Left ventricle myocardium inferior (tissue), 1 donor: ENCODE results near the gene DYRK2. TPM values are rescaled to one million over a fixed set of nuclear protein-coding genes. Genes with fewer than 3 reads are reported as not detected.

Experiments used
- DNase-seq: peaks from one replicate; pipeline ENCODE4 v3.0.0-alpha.2; 2020
- H3K27ac ChIP-seq: fragments of 200-600 bp; replicated peaks from 2 replicates; pipeline ENCODE4 v1.8.0; 2021
- H3K27me3 ChIP-seq: fragments of 200-600 bp; 2 replicates; pipeline ENCODE4 v1.8.0; 2021; ENCODE audit warnings: low read depth
- H3K36me3 ChIP-seq: fragments of 200-600 bp; 2 replicates; pipeline ENCODE4 v1.8.0; 2021
- H3K4me1 ChIP-seq: fragments of 200-600 bp; 2 replicates; pipeline ENCODE4 v1.8.0; 2021
- H3K4me3 ChIP-seq: fragments of 200-600 bp; 2 replicates; pipeline ENCODE4 v1.8.0; 2021; ENCODE audit warnings: mild to moderate bottlenecking, moderate library complexity
- H3K9me3 ChIP-seq: fragments of 200-600 bp; replicated peaks from 2 replicates; pipeline ENCODE4 v1.8.0; 2021
- intact Hi-C: fragments of 100-400 bp; cut with micrococcal nuclease; formaldehyde crosslinking; loops from one replicate; pipeline ENCODE4 v1.11.0; 2022
- total RNA-seq: library from RNA; stranded (reverse); fragmentation: NEBNext Ultra II Directional; extraction: Animal tissue kit (Norgen Biotek cat#: 25700); gene quantifications from one replicate; pipeline ENCODE4 v1.2.1, GENCODE V29; 2021
- TF ChIP-seq, protein P1 (sequence below): fragments of 200-600 bp; IDR thresholded peaks from 2 replicates; pipeline ENCODE4 v1.8.0; 2021; ENCODE audit warnings: antibody characterized with exemption, mild to moderate bottlenecking, borderline replicate concordance
- donor health status: DM: no; HTN: yes; CAD: no; lungs with severe emphysema.

DYRK2 gene
- total RNA-seq, 1 donor from 2014 or later = 42.6 TPM

GRCh38 chr12:67665679-67666078 is 17.1 kb downstream of the DYRK2 start:
- no peaks in the 10 kb centered on the region for H3K27me3 ChIP-seq
- H3K4me1 ChIP-seq = peaks cover 97% of the 10 kb centered on the region
- no peak for DNase-seq
- no peak overlapping the region for H3K4me3 ChIP-seq
- H3K36me3 ChIP-seq = no peaks in the 10 kb centered on the region
- no peaks in the 10 kb centered on the region for H3K9me3 ChIP-seq
- TF ChIP-seq, protein P1, sequence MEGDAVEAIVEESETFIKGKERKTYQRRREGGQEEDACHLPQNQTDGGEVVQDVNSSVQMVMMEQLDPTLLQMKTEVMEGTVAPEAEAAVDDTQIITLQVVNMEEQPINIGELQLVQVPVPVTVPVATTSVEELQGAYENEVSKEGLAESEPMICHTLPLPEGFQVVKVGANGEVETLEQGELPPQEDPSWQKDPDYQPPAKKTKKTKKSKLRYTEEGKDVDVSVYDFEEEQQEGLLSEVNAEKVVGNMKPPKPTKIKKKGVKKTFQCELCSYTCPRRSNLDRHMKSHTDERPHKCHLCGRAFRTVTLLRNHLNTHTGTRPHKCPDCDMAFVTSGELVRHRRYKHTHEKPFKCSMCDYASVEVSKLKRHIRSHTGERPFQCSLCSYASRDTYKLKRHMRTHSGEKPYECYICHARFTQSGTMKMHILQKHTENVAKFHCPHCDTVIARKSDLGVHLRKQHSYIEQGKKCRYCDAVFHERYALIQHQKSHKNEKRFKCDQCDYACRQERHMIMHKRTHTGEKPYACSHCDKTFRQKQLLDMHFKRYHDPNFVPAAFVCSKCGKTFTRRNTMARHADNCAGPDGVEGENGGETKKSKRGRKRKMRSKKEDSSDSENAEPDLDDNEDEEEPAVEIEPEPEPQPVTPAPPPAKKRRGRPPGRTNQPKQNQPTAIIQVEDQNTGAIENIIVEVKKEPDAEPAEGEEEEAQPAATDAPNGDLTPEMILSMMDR = no peak
- intact Hi-C loops = loop anchor here (10.0 kb wide), 1 partner anchor 129 kb away; no protein-coding TSS in a partner anchor
- H3K27ac ChIP-seq = no peak overlapping the region

DNA sequence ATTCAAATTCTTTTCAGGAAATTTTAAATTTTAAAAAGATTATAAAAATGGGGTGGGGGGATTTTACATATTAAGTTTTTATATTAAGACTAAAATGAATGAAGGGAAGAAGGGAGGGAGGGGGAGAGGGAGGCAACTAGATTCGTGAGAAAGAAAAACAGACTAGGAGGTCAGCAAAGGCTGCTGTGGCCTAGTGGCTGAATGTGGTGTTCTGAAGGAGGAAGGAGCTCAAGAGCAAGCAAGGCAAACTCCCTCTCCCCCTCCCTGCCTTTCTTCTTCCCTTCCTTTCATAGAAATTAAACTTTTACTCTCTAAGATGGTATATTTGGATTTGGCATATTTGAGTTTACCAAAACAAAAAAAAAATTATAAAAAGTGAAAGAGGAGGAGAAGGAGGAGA is 18.1 kb downstream of the DYRK2 start:
- no peak for DNase-seq

DNA sequence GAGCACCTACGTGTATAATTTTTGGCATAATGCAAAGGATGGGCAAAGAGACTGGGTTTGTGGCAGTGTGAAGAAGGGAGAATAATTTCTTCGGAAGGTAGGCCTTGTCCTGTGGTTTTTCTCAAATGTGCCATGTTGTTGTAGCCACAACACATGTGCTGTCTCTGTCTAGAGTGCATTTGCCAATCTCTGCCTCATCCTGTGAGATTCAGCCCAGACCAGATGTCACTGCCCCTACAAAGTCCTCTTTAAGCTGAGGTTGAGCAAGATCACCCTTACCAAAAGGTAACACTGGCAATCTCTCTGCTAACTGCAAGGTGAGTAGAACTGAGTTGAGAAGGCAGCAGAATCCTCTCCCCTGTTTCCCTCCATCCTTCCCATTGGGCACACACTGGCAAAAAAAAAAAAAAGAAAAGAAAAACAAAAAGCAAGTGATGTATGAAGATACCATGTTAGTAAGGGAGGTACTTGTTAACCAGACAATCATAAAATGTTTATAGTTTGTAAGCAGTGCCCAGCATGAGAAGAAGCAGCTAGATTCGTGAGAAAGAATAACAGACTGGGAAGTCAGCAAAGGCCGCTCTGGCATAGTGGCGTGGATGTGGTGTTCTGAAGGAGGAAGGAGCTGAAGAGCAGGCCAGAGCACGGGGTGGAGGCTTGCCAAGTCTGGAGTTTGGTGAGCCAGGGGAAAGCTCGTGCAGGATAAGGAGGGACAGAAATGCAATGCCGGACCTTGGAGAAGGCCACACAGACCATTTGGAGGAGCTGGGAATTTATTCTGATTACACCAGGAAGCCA is 18.9 kb downstream of the DYRK2 start:
- intact Hi-C loops = loop anchor here (10.0 kb wide), 1 partner anchor 127 kb away; no protein-coding TSS in a partner anchor
- Histone ChIP-seq H3K4me1 (peaks cover 93% of the 10 kb centered on the region), H3K4me3 (no peak overlapping the region), H3K27me3 (no peaks in the 10 kb centered on the region), H3K27ac (peak overlapping the region; percentile 65), H3K9me3 (no peaks in the 10 kb centered on the region), H3K36me3 (no peaks in the 10 kb centered on the region)
- DNase-seq = peak; percentile 82
- TF ChIP-seq, protein P1 = no peak

More for the DNA sequence above, 18.1 kb downstream of the DYRK2 start:
- H3K27ac ChIP-seq = peak overlapping the region; percentile 65
- H3K4me3 ChIP-seq = no peak overlapping the region
- intact Hi-C loops = loop anchor here (10.0 kb wide), 1 partner anchor 128 kb away; no protein-coding TSS in a partner anchor
- no peaks in the 10 kb centered on the region for H3K36me3 ChIP-seq
- H3K4me1 ChIP-seq = peaks cover 93% of the 10 kb centered on the region
- no peaks in the 10 kb centered on the region for H3K9me3 ChIP-seq
- H3K27me3 ChIP-seq = no peaks in the 10 kb centered on the region
- TF ChIP-seq, protein P1 = no peak

DNA sequence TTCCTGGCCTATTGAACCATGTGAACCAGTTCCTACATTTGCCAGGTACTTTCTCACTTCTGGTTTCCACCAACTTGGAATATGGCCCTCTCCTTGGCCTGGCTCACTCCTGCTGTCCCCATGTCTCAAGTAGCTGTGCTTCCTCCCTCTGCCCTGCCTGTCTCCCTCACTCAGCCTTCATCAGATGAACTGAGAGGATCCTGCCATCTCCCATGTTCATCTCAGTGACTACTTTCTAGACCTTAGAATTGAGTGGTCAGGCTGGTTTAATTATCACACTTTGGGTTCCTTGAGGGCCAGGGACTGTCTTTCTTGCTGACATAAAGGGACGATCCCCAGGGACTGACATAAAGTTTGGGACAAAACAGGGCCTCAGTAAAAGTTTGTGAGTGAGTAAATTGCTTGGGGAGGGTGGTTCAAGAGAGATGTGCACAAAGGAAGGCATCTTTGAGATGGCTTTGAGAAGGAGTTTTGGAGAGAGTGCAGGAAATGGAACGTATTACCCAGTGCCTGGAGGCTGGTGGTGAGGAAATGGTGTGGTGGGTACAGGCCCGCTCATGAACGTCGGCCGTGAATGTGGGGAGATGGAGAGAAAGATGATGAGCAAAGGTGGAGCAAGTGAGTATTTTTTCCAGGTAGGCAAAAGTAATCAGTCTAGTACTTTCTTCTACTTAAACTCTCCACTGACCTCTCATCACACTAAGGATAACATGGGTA is 20.8 kb downstream of the DYRK2 start:
- no peak for DNase-seq
- H3K9me3 ChIP-seq = peaks cover 6% of the 10 kb centered on the region
- H3K27me3 ChIP-seq = no peaks in the 10 kb centered on the region
- H3K4me1 ChIP-seq = peaks cover 74% of the 10 kb centered on the region
- TF ChIP-seq, protein P1 = no peak
- no peak overlapping the region for H3K4me3 ChIP-seq
- peaks cover 14% of the 10 kb centered on the region for H3K36me3 ChIP-seq
- intact Hi-C loops = loop anchor here (10.0 kb wide), 1 partner anchor 125 kb away; no protein-coding TSS in a partner anchor
- no peak overlapping the region for H3K27ac ChIP-seq

GRCh38 chr12:67669934-67670631 is 21.5 kb downstream of the DYRK2 start:
- Histone ChIP-seq H3K36me3 (peaks cover 18% of the 10 kb centered on the region), H3K27ac (no peak overlapping the region), H3K27me3 (no peaks in the 10 kb centered on the region), H3K4me1 (peaks cover 67% of the 10 kb centered on the region), H3K9me3 (peaks cover 6% of the 10 kb centered on the region), H3K4me3 (no peak overlapping the region)
- intact Hi-C loops = loop anchor here (10.0 kb wide), 1 partner anchor 125 kb away; no protein-coding TSS in a partner anchor
- no peak for DNase-seq
- TF ChIP-seq, protein P1 = no peak
